Adipocyte (in vitro differentiated cells): ENCODE measurements around the gene RNF141.

Experiments used
- DNase-seq: peaks from one replicate; pipeline ENCODE4 v3.0.0-alpha.2; 2015; ENCODE audit warnings: low read depth
- H3K27me3 ChIP-seq: replicated peaks from 2 replicates; pipeline ENCODE4 v1.7.0; 2013; ENCODE audit warnings: mild to moderate bottlenecking, low read length, moderate library complexity; ENCODE audit not compliant: control insufficient read depth, insufficient read depth
- H3K36me3 ChIP-seq: 2 replicates; pipeline ENCODE4 v1.7.0; 2013; ENCODE audit warnings: low read length, mild to moderate bottlenecking, moderate library complexity; ENCODE audit not compliant: control insufficient read depth, insufficient read depth, severe bottlenecking
- H3K4me1 ChIP-seq: 2 replicates; pipeline ENCODE4 v1.7.0; 2013; ENCODE audit warnings: mild to moderate bottlenecking, low read length, moderate library complexity; ENCODE audit not compliant: control insufficient read depth, insufficient read depth
- H3K4me3 ChIP-seq: 2 replicates; pipeline ENCODE4 v1.7.0; 2013; ENCODE audit warnings: mild to moderate bottlenecking, low read length, moderate library complexity
- H3K9ac ChIP-seq: 2 replicates; pipeline ENCODE4 v1.7.0; 2013; ENCODE audit warnings: mild to moderate bottlenecking, low read length, moderate library complexity
- H3K9me3 ChIP-seq: 2 replicates; pipeline ENCODE4 v1.7.0; 2013; ENCODE audit warnings: mild to moderate bottlenecking, low read length, moderate library complexity; ENCODE audit not compliant: control insufficient read depth

Gene RNF141

DNA sequence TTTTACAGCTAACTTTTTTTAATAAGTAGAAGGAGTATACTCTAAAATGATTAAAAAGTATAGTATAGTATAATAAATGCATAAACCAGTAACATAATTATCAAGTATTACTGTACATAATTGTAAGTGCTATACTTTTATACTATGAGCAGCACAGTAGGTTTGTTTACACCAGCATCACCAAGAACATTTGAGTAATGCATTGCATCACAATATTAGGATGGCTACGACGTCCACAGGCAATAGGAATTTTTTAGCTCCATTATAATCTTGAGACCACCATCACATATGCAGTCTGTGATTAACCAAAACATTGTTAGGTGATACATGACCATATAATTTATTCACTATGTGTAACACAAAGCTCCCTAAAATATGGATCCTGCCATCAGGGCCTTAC lies 20.4 kb downstream of the RNF141 start:
- Histone ChIP-seq H3K4me1 (peaks cover 10% of the 10 kb centered on the region), H3K9ac (no peak overlapping the region), H3K27me3 (no peaks in the 10 kb centered on the region), H3K9me3 (no peaks in the 10 kb centered on the region), H3K4me3 (no peak overlapping the region), H3K36me3 (peaks cover 88% of the 10 kb centered on the region)
- no peak for DNase-seq

DNA sequence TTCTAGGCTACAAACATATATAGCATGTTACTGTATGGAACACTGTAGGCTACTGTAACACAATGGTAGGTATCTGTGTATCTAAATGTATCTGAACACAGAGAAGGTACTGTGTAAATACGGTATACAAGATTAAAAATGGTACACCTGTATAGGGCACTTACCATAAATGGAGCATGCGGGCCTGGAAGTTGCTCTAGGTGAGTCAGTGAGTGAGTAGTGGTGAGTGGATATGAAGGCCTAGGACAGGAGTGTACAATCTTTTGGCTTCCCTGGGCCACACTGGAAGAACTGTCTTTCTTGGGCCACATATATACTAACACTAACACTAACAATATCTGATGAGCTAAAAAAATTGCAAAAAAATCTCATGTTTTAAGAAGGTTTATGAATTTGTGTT lies 21.4 kb downstream of the RNF141 start:
- Histone ChIP-seq H3K4me1 (peaks cover 18% of the 10 kb centered on the region), H3K36me3 (peaks cover 84% of the 10 kb centered on the region), H3K4me3 (no peak overlapping the region), H3K9ac (no peak overlapping the region), H3K27me3 (no peaks in the 10 kb centered on the region), H3K9me3 (no peaks in the 10 kb centered on the region)
- no peak for DNase-seq

DNA sequence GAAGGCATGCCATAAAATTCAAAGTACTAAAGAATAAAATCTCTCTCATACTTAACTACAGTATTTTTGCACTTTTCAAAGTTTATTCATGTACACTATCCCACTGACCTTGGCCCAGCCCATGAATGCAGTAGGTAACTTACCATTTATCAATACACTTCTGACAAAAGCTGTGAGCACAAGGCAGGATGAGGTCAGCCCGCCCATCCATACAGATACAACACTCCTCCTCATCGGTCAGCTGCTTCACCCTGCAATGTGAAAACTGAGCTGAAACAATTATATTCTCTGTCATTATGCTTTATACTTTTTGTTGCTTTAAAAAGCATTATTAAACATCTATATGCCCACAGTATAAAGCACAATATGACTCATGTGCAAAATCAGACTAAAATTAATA lies 22.1 kb downstream of the RNF141 start:
- Histone ChIP-seq H3K36me3 (peaks cover 83% of the 10 kb centered on the region), H3K4me1 (peaks cover 25% of the 10 kb centered on the region), H3K9me3 (no peaks in the 10 kb centered on the region), H3K27me3 (no peaks in the 10 kb centered on the region), H3K4me3 (no peak overlapping the region), H3K9ac (no peak overlapping the region)
- DNase-seq: no peak

DNA sequence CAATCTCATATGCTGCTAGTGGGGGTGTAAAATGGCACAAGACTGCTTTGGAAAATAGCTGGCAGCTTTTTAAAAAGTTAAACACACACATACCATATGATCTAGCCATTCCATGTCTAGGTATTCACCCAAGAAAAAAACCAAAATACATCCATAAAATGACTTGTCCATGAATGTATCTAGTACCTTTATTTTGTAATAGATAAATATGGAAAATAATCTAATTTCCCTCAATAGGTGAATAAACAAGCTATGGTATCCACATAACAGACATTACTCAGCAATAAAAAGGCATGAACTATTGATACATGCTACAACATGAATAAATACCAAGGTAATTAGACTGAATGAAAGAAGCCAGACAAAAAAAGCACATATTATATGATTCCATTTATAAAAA lies 22.9 kb downstream of the RNF141 start:
- Histone ChIP-seq H3K9me3 (no peaks in the 10 kb centered on the region), H3K27me3 (no peaks in the 10 kb centered on the region), H3K9ac (no peak overlapping the region), H3K36me3 (peaks cover 80% of the 10 kb centered on the region), H3K4me3 (no peak overlapping the region), H3K4me1 (peaks cover 24% of the 10 kb centered on the region)
- DNase-seq: peak; percentile 13

DNA sequence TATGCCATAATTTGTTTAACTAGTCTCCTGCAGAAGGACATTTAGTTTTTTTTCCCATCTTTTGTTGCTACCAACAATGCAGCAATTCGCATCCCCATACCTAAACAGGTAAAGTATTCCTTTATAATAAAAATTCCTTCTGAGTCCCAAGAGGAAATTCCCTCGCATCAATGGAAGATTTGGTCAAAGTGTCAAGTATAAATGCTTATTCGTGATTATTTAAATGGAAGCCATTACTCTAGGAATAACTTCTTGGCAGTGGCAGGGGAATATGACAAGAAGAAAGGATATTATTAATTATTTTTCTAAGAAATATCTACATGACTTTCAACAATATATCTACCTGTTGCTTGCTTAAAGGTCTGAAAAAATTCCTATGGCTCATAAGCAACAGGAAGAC lies 25.6 kb downstream of the RNF141 start:
- no peak overlapping the region for H3K9ac ChIP-seq
- H3K4me3 ChIP-seq: no peak overlapping the region
- H3K27me3 ChIP-seq: no peaks in the 10 kb centered on the region
- H3K4me1 ChIP-seq: peaks cover 22% of the 10 kb centered on the region
- H3K9me3 ChIP-seq: no peaks in the 10 kb centered on the region
- H3K36me3 ChIP-seq: peaks cover 73% of the 10 kb centered on the region
- no peak for DNase-seq

DNA sequence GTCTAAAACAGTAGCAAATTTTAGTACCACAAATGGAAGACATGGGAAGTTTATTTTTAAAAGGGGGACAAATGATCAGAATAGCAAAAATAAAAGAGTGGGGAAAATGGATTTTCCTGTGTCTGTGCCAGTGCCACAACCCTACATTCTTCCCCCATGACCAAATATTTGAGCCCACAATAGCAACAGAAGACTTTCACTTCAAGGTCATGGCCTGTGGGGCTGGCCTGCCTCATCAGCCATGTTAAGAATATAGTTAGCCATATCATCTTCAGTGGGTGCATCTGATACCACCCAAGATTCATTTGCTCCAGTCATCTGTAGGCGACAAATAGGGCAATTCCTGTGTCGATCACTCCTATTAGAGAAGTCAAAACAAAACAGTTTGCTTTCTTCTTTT lies 26.3 kb downstream of the RNF141 start:
- peaks cover 22% of the 10 kb centered on the region for H3K4me1 ChIP-seq
- no peak overlapping the region for H3K4me3 ChIP-seq

DNA sequence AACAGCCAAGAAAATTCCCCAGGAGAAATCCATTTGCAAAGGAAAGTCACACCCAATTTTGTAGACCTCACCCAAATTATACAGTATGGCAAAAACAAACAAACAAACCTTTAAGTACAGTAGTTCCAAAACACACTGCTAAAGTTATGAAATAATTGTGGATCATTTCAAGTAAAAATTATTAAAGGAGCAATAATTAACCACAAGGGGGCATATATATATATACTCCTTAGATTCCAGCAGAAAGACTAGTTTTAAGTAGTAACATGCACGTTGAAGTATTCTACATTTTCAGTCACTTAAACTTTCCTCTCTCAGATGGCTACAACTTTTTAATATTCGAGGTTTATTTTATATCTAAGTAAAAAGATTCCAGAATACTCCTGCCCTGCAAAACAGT lies 26.8 kb downstream of the RNF141 start:
- DNase-seq: peak; percentile 69
- Histone ChIP-seq H3K4me1 (peaks cover 22% of the 10 kb centered on the region), H3K27me3 (no peaks in the 10 kb centered on the region), H3K9ac (peak overlapping the region; percentile 14), H3K4me3 (no peak overlapping the region), H3K9me3 (no peaks in the 10 kb centered on the region), H3K36me3 (peaks cover 62% of the 10 kb centered on the region)

More for the DNA sequence above, 26.3 kb downstream of the RNF141 start:
- H3K27me3 ChIP-seq: no peaks in the 10 kb centered on the region
- H3K9ac ChIP-seq: peak overlapping the region; percentile 14
- no peak for DNase-seq
- H3K36me3 ChIP-seq: peaks cover 67% of the 10 kb centered on the region
- H3K9me3 ChIP-seq: no peaks in the 10 kb centered on the region

DNA sequence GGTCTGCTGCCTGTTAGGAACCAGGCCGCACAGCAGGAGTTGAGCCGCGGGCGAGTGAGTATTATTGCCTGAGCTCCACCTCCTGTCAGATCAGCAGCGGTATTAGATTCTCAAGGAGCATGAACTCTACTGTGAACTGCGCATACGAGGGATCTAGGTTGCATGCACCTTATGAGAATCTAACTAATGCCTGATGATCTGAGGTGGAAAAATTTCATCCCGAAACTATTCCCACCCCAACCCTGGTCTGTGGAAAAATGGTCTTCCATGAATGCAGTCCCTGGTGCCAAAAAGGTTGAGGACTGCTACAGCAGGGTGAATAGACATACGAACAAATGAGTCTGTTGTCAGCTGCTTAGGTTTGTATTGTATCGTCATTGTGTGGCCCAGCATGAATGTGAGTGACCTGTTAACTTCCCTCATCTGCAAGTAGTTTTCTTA lies 29.8 kb downstream of the RNF141 start:
- Histone ChIP-seq H3K36me3 (peaks cover 47% of the 10 kb centered on the region), H3K9ac (no peak overlapping the region), H3K9me3 (no peaks in the 10 kb centered on the region), H3K4me1 (peaks cover 22% of the 10 kb centered on the region), H3K4me3 (no peak overlapping the region), H3K27me3 (no peaks in the 10 kb centered on the region)
- no peak for DNase-seq

DNA sequence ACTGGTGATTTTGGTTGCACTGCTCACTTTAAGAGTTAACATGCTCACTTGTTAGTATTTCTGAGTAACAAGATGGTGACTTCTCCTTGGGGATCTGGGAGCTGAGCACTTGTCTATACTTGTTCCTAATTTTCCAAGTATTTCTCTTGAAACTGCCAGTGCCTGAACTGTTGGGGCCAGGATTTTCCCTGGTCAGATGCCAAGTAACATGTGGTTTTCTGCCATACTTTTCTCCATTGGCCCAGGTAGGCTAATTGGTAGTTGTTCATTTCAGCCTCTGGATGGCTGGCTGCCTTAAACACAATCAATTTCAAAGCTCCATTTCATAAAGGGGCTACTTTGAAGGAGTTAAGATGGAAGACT lies 35.0 kb downstream of the RNF141 start:
- no peak for DNase-seq
- Histone ChIP-seq H3K9me3 (no peaks in the 10 kb centered on the region), H3K4me1 (no peaks in the 10 kb centered on the region), H3K9ac (no peak overlapping the region), H3K36me3 (peaks cover 56% of the 10 kb centered on the region), H3K27me3 (no peaks in the 10 kb centered on the region), H3K4me3 (no peak overlapping the region)

DNA sequence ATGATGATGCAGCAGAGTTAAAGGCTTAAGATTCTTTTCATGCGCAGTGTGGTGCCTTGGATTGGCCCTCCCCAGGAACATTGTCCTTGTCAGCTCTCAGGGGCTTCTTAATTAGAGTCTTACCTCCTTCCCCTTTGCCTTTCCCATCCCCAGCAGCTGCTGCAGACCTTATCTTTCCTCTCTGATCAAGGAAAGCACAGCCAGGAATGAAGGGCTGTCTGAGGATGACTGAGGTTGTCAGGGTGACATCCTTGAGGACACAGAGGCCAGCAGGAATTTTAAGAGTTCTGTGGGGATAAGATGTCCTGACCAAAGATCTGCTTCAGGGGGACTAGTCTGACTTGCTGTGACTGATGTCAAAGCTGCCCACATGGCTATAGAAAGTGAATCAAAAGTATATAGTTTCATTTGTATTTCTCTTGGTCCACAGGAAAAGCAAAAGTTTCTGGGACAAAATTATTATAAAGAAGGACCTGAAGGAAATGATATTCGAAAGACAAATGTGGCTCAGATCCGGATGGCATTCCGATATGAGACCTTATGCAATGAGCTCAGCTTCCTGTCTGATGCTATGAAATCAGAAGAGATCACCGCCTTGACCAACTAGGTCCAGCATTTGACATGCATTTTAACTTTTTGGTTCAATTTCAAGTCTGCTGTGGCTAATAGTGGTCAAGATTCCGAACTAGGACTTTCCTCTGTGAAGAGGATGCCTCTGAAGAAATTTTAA lies 35.5 kb downstream of the RNF141 start:
- Histone ChIP-seq H3K36me3 (peaks cover 59% of the 10 kb centered on the region), H3K4me1 (no peaks in the 10 kb centered on the region), H3K4me3 (no peak overlapping the region), H3K27me3 (no peaks in the 10 kb centered on the region), H3K9me3 (no peaks in the 10 kb centered on the region), H3K9ac (no peak overlapping the region)
- no peak for DNase-seq

DNA sequence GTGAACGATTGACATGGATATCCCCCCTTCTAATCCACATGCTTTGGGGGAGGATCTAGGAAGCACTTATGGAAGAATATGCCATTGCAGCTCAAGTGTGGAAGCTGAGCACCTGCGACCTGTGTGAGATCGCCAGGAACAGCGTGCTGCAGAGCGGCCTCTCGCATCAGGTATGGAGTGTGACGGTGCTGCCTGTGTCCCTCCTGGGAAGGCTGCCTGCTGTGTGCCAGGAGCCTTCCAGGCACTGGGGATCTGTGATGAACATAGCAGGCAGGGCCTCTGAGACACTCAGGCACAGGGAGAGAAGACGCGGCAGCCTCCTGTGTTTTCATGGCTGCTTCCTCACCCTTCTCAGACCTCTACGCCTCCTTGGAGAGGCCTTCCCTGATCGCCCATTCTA lies 36.5 kb downstream of the RNF141 start:
- no peak for DNase-seq
- H3K4me1 ChIP-seq: peaks cover 2% of the 10 kb centered on the region
- no peaks in the 10 kb centered on the region for H3K27me3 ChIP-seq
- no peak overlapping the region for H3K4me3 ChIP-seq
- no peak overlapping the region for H3K9ac ChIP-seq
- peaks cover 65% of the 10 kb centered on the region for H3K36me3 ChIP-seq
- H3K9me3 ChIP-seq: no peaks in the 10 kb centered on the region
